Measurements from ENCODE around the gene TLR8.

TLR8 gene

GRCh38 chrX:12885508-12885907 is 20.9 kb upstream of the TLR8 start:
- no peak for TF ChIP-seq CTCF (IDR thresholded peaks at IDR 0.05; ENCODE audit: low read depth, low read length, missing control alignments)
- DNase-seq = no peak
- Histone ChIP-seq H3K4me3 (ENCODE audit: low read depth, low read length) (no peak overlapping the region), H3K36me3 (replicated peaks) (no peaks in the 10 kb centered on the region), H3K27me3 (replicated peaks) (no peaks in the 10 kb centered on the region), H3K27ac (no peak overlapping the region)
- in situ Hi-C loops (cut with HindIII; ENCODE audit: low pct_ligation_motif_present, low sequenced_read_pairs) = no loop called here

GRCh38 chrX:12886545-12886944 is 19.9 kb upstream of the TLR8 start:
- Histone ChIP-seq H3K27me3 (replicated peaks) (no peaks in the 10 kb centered on the region), H3K36me3 (replicated peaks) (no peaks in the 10 kb centered on the region), H3K4me3 (ENCODE audit: low read depth, low read length) (no peak overlapping the region), H3K27ac (no peak overlapping the region)
- TF ChIP-seq CTCF (IDR thresholded peaks at IDR 0.05; ENCODE audit: low read depth, low read length, missing control alignments) = no peak
- in situ Hi-C loops (cut with HindIII; ENCODE audit: low pct_ligation_motif_present, low sequenced_read_pairs) = no loop called here
- no peak for DNase-seq

- H3K4me3 ChIP-seq (ENCODE audit: low read depth, low read length) = no peak overlapping the region
- in situ Hi-C loops (cut with HindIII; ENCODE audit: low pct_ligation_motif_present, low sequenced_read_pairs) = no loop called here
- no peak overlapping the region for H3K27ac ChIP-seq
- TF ChIP-seq CTCF (IDR thresholded peaks at IDR 0.05; ENCODE audit: low read depth, low read length, missing control alignments) = no peak
- no peaks in the 10 kb centered on the region for H3K27me3 ChIP-seq (replicated peaks)
- H3K36me3 ChIP-seq (replicated peaks) = no peaks in the 10 kb centered on the region
- DNase-seq = no peak
Observed at GRCh38 chrX:12887141-12887540, 19.3 kb upstream of the TLR8 start.

GRCh38 chrX:12887767-12888166 is 18.7 kb upstream of the TLR8 start:
- in situ Hi-C loops (cut with HindIII; ENCODE audit: low pct_ligation_motif_present, low sequenced_read_pairs) = no loop called here
- Histone ChIP-seq H3K36me3 (replicated peaks) (no peaks in the 10 kb centered on the region), H3K4me3 (ENCODE audit: low read depth, low read length) (no peak overlapping the region), H3K27me3 (replicated peaks) (no peaks in the 10 kb centered on the region), H3K27ac (no peak overlapping the region)
- DNase-seq = no peak
- TF ChIP-seq CTCF (IDR thresholded peaks at IDR 0.05; ENCODE audit: low read depth, low read length, missing control alignments) = no peak

GRCh38 chrX:12890467-12890866 is 16.0 kb upstream of the TLR8 start:
- no peak for TF ChIP-seq CTCF (IDR thresholded peaks at IDR 0.05; ENCODE audit: low read depth, low read length, missing control alignments)
- in situ Hi-C loops (cut with HindIII; ENCODE audit: low pct_ligation_motif_present, low sequenced_read_pairs) = no loop called here
- H3K4me3 ChIP-seq (ENCODE audit: low read depth, low read length) = no peak overlapping the region
- no peaks in the 10 kb centered on the region for H3K36me3 ChIP-seq (replicated peaks)
- H3K27me3 ChIP-seq (replicated peaks) = no peaks in the 10 kb centered on the region
- no peak overlapping the region for H3K27ac ChIP-seq
- DNase-seq = no peak

- no peaks in the 10 kb centered on the region for H3K36me3 ChIP-seq (replicated peaks)
- H3K27me3 ChIP-seq (replicated peaks) = no peaks in the 10 kb centered on the region
- no peak for TF ChIP-seq CTCF (IDR thresholded peaks at IDR 0.05; ENCODE audit: low read depth, low read length, missing control alignments)
- no peak for DNase-seq
- no peak overlapping the region for H3K27ac ChIP-seq
- in situ Hi-C loops (cut with HindIII; ENCODE audit: low pct_ligation_motif_present, low sequenced_read_pairs) = no loop called here
- H3K4me3 ChIP-seq (ENCODE audit: low read depth, low read length) = no peak overlapping the region
Observed at GRCh38 chrX:12891171-12891570, 15.2 kb upstream of the TLR8 start.
